ENCODE measurements around the gene DOCK7. TPM values are rescaled to one million over a fixed set of nuclear protein-coding genes. Genes with fewer than 3 reads are reported as not detected.
"Not testable (repeated sequence)": the region's sequence is repeated elsewhere in the genome, so short reads cannot be mapped to it uniquely, and the experiment has no call there.

The DOCK7 gene
- total RNA-seq, 1 donor from 2014 or later = 13.4 TPM

- no peaks in the 10 kb centered on the region for H3K9me3 Mint-ChIP-seq
- H3K27me3 Mint-ChIP-seq = no peaks in the 10 kb centered on the region
- H3K36me3 Mint-ChIP-seq (ENCODE audit: low read depth) = no peaks in the 10 kb centered on the region
- CTCF ChIA-PET = no interaction called here
- H3K27ac Mint-ChIP-seq = no peak overlapping the region
- POLR2A ChIA-PET = no interaction called here
- peaks cover 23% of the 10 kb centered on the region for H3K4me1 Mint-ChIP-seq
- DNase-seq (no peak), ATAC-seq (ENCODE audit: low read depth) (no peak)
- no peak overlapping the region for H3K4me3 Mint-ChIP-seq
- TF ChIP-seq, protein P1, sequence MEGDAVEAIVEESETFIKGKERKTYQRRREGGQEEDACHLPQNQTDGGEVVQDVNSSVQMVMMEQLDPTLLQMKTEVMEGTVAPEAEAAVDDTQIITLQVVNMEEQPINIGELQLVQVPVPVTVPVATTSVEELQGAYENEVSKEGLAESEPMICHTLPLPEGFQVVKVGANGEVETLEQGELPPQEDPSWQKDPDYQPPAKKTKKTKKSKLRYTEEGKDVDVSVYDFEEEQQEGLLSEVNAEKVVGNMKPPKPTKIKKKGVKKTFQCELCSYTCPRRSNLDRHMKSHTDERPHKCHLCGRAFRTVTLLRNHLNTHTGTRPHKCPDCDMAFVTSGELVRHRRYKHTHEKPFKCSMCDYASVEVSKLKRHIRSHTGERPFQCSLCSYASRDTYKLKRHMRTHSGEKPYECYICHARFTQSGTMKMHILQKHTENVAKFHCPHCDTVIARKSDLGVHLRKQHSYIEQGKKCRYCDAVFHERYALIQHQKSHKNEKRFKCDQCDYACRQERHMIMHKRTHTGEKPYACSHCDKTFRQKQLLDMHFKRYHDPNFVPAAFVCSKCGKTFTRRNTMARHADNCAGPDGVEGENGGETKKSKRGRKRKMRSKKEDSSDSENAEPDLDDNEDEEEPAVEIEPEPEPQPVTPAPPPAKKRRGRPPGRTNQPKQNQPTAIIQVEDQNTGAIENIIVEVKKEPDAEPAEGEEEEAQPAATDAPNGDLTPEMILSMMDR (IDR thresholded peaks at IDR 0.05) = no peak
- intact Hi-C loops (cut with micrococcal nuclease) = loop anchor here (5.0 to 10.0 kb wide), 2 partner anchors 73 to 839 kb away; partner anchors contain the start of genes EFCAB7 and ITGB3BP
Measured at GRCh38 chr1:62685431-62685859, 2.7 kb downstream of the DOCK7 start.

- TF ChIP-seq, protein P1 (IDR thresholded peaks at IDR 0.05) = no peak
- Mint-ChIP-seq H3K27ac (no peak overlapping the region), H3K27me3 (no peaks in the 10 kb centered on the region), H3K4me1 (peaks cover 17% of the 10 kb centered on the region), H3K4me3 (no peak overlapping the region), H3K9me3 (no peaks in the 10 kb centered on the region), H3K36me3 (ENCODE audit: low read depth) (no peaks in the 10 kb centered on the region)
- DNase-seq (no peak), ATAC-seq (ENCODE audit: low read depth) (no peak)
- ChIA-PET POLR2A (no interaction called here), CTCF (no interaction called here)
- intact Hi-C loops (cut with micrococcal nuclease) = loop anchor here (10.0 kb wide), 1 partner anchor 842 kb away; the partner anchor contains the start of genes EFCAB7 and ITGB3BP
Measured at GRCh38 chr1:62682531-62682930, 5.7 kb downstream of the DOCK7 start.

- DNase-seq; ATAC-seq (ENCODE audit: low read depth); H3K27ac Mint-ChIP-seq; POLR2A ChIA-PET; H3K9me3 Mint-ChIP-seq; H3K36me3 Mint-ChIP-seq (ENCODE audit: low read depth); H3K4me3 Mint-ChIP-seq; H3K4me1 Mint-ChIP-seq; CTCF ChIA-PET; H3K27me3 Mint-ChIP-seq: not testable (repeated sequence)
- intact Hi-C loops (cut with micrococcal nuclease) = loop anchor here (10.0 kb wide), 1 partner anchor 844 kb away; the partner anchor contains the start of genes EFCAB7 and ITGB3BP
Measured at GRCh38 chr1:62680992-62681391, 7.2 kb downstream of the DOCK7 start.

DNA sequence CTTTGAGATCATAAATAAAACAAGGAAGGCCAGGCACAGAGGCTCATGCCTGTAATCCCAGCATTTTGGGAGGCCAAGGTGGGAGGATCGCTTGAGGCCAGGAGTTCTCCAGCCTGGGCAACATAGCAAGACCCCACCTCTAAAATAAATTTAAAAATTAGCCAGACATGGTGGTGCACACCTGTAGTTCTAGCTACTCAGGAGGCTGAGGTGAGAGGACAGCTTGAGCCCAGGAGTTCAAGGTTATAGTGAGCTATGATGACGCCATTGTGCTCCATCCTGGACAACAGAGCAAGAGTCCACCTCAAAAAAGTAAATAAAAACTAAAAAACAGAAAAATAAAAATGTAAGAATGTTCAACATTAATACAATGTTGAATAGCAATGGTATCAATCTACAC lies 10.4 kb downstream of the DOCK7 start:
- H3K36me3 Mint-ChIP-seq (ENCODE audit: low read depth); H3K27me3 Mint-ChIP-seq; POLR2A ChIA-PET; H3K9me3 Mint-ChIP-seq; H3K27ac Mint-ChIP-seq; CTCF ChIA-PET; intact Hi-C loops (cut with micrococcal nuclease); DNase-seq; ATAC-seq (ENCODE audit: low read depth); H3K4me1 Mint-ChIP-seq; H3K4me3 Mint-ChIP-seq: not testable (repeated sequence)

DNA sequence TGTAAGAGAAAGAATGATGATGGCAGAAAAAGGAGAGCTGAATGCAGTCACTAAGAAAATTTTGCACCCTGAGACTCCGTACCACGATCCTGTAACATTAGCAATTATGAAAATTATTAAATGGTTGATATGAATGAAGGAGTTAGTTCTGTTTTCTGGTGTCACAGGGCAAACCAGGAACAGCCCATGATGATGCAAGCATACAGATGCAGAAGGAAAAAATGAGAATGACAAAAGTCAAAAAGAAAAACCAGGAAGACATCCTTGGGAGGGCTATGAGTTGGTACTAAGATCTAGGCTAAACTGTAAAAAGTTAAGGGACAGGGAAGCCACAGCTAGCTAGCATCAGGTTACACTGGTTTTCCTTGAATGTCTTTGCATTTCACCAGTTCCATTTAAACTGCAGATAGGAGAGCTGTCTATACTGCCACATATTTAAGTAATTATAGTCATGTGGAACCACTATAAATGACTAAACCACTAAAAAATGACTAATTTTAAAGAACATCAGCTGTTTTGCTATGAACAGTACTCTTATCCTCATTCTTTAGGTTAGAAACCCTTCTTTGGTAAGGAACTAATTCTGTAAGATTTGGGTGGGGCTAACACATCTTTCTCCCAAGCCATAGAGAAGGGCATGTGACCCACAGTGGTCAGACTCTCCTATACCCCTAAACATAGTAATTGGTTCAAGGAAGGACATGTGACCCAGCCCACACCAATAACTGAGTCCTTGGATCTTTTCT lies 11.4 kb downstream of the DOCK7 start:
- Mint-ChIP-seq H3K9me3 (no peaks in the 10 kb centered on the region), H3K27ac (no peak overlapping the region), H3K27me3 (no peaks in the 10 kb centered on the region), H3K4me3 (no peak overlapping the region), H3K4me1 (no peaks in the 10 kb centered on the region), H3K36me3 (ENCODE audit: low read depth) (no peaks in the 10 kb centered on the region)
- ChIA-PET POLR2A (no interaction called here), CTCF (no interaction called here)
- TF ChIP-seq, protein P1 (IDR thresholded peaks at IDR 0.05) = no peak
- intact Hi-C loops (cut with micrococcal nuclease) = no loop called here
- no peak for DNase-seq
- ATAC-seq (ENCODE audit: low read depth) = no peak

GRCh38 chr1:62673629-62674028 lies 14.6 kb downstream of the DOCK7 start:
- Mint-ChIP-seq H3K4me3 (no peak overlapping the region), H3K9me3 (peaks cover 2% of the 10 kb centered on the region), H3K27ac (no peak overlapping the region), H3K36me3 (ENCODE audit: low read depth) (peaks cover 2% of the 10 kb centered on the region), H3K27me3 (no peaks in the 10 kb centered on the region), H3K4me1 (no peaks in the 10 kb centered on the region)
- ChIA-PET CTCF (no interaction called here), POLR2A (no interaction called here)
- DNase-seq (no peak), ATAC-seq (ENCODE audit: low read depth) (no peak)
- intact Hi-C loops (cut with micrococcal nuclease) = no loop called here
- TF ChIP-seq, protein P1 (IDR thresholded peaks at IDR 0.05) = no peak

Measured in activated B cell treated with CpG ODN at 0.5 μM for 24 hours (primary cell).